ENCODE data around the gene SCN5A.

The SCN5A gene

DNA sequence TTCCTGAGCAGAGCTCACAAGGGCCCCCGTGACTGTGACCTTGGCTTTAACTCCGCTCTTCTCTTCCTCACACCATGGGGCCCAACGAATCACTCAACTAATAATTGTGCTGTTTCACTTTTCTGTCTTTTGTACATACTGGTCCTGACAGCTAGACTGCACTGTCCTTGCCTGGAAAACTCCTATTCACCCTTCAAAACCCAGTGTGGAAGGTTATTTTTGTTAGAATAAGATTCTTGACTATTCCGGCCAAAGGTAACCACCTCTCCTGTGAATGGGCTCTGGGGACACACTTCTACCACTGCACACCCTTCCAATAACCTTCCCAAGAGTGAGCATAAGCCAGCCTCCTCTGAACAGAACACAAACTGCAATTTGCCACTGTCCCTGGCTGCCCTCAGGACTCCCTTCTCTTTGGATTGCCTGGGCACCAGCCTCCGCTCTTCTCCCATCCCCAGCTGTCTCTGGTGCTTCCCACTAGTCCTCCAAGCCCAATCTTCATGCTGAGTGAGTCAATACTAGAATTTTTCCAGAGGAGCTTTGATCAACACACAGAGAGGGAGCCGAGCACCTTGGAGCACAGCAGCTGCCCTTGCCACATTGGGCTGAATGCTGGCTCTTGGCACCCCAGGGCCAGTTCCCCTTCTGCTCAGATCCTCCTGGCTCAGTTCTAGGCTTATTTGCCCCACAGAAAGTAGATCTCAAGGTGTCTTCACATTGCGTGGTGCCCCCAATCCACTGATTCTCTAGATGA, 2.1 kb downstream of the SCN5A start:
- DNase-seq = no peak

- no peak for DNase-seq
Measured at GRCh38 chr3:38646630-38647029, 2.9 kb downstream of the SCN5A start.

DNA sequence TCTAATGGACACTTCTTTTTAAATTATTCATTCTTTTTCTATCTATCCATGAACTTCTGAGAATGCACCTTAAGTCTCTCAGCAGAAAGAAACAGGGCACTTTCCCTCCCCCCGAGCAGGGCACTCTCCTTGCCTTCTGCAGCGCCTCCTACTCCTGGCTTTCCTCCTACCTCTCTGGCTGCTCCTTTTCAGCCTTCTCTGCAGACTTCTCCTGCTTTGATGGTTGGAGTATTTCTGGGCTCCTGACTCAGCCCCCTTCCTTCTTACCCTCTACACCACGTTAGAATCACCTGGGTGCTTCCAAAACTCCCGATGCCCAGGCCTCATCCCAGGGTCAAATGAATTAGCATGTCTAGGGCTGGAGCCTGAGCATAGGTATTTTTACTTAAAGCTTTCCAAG, 3.4 kb downstream of the SCN5A start:
- no peak for DNase-seq

DNA sequence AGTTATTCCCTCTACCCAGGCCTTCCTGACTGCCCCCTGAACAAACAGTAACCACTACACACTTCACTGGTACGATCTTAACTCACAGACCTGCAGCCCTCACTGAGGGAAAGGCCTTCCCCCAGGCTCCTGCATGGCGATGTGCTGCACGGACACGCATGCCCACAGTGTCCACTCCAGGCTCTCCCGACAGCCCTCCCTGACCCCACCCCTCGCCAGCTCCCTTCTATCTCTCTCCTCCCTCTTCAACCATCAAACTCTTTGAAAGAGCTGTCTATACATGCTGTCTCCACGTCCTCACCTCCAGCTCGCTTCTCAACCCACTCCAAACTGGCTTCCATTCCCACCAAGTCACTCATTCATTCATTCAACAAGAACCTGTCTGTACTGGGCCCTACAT, 3.9 kb downstream of the SCN5A start:
- DNase-seq = no peak

GRCh38 chr3:38645076-38645475, 4.4 kb downstream of the SCN5A start:
- DNase-seq = no peak

- no peak for DNase-seq
Measured at GRCh38 chr3:38644662-38645053, 4.8 kb downstream of the SCN5A start.

DNA sequence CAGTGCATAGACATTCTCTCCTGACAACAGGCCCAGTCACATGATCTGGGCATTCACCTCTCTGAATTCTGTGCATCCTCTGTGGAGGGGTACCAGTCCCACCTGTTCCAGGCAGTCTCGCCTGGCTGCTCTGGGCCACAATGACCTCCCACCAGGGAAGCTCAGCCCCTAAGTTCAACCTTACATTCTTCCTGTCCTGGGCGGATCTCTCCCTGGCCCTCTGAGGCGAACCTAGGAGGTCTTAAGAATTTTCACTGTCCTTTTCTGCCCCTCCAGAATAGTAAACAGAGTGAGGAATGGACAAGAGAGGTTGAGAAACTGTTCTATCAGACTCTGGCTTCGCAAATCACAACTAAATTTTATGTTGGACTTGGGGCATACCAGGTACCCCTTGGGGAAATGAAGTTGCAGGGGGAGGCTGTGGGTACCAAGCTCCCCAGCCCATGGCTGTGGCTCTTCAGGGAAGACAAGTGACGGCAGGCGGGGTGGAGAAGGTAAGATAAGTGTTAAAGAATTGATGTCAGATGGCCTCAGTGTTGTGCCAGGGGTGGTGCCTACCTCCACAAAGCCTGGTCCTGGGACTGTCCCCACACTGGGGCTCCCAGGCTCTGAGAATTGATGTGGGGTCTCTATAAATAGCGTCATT, 5.3 kb downstream of the SCN5A start:
- no peak for DNase-seq

- DNase-seq = no peak
Measured at GRCh38 chr3:38643592-38643991, 5.9 kb downstream of the SCN5A start.

DNA sequence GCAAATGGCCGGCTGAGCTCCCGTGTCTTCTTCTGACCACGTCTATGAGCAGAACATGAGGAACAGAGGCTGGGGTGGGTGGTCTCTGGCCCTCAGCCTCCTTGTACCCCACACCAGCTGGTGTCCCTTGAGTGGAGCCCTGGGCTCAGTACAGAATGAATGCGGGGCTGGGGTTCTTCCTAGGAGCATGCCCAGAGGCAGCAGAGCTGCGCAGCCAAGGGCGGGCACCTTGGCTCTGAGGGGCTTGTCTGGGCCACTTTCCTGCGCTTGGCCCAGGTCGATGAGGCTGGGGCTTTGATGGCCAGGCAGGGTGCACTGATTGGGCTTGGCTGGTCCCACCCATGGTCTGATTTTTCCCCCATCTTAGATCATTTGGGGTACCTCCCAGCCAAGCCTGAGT, 6.4 kb downstream of the SCN5A start:
- DNase-seq = no peak

DNA sequence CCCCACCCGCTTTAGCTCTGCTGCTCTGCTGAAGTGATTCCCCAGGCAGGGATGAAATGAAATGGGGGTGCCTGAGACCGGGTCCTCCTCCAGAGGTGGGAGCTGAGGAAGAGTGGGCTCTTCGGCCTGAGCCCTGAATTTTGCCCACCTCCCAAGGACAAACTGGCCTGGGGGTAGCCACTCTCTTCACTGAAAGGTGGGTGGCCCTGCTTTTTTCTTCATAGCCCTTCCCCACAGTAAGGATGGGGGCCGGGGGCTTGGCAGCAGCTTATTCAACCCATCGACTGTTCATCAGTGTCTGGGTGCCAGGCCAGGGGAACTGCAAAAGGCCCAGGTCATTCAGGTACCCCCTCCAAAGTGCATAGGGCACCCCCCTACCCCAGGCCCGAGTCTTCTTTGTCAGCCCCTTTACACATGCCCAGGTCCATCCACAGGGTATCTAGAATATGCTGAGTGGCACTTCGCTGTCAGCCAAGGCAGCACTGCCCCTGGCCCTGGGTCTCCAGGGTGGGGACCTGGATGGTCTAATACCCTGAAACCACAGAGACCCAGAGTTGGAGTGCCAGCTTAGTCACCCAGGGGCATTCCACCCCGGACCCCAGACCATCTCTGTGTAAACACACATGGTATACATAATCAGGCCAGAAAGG, 7.9 kb downstream of the SCN5A start:
- DNase-seq = no peak

DNA sequence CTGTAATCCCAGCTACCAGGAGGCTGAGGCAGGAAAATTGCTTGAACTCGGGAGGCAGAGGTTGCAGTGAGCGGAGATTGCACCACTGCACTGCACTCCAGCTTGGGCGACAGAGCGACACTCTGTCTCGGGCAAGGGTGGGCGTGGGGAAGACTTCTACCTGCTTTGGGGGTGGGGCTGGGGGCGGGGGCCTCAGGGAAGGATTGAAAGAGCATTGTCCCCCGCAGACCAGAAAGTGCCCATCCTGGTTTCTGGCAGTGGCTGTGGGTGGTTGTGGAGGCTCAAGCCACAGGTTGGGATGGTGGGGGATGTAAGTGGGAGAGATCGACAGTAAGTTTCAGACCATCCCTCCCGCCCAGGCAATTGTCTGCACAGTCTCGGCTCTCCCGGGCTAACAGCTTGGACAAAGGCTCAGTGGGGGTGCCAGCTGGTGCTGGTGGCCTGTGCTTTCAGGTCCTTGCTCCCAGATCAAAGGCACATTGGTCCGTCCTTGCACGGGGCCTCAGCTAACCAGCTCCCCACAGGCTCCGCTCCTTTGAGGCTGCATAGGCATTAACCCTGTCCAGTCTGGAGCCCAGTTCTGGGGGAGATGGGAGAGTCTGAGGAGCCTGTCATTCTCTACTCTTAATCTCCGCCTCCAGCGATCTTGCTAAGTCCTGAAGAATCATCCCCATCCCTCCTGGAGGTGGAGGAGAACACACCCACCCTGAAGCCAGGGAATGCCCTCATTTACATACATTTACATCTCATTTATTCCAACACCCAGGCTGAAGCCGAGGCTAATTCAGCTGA, 8.6 kb downstream of the SCN5A start:
- DNase-seq = peak in 3 of 56 donors; percentile 30 to 46 (median 35)

- DNase-seq = no peak
Measured at GRCh38 chr3:38638354-38638753, 11.1 kb downstream of the SCN5A start.

GRCh38 chr3:38637906-38638305, 11.6 kb downstream of the SCN5A start:
- peak in 1 of 56 donors; percentile 4 for DNase-seq

GRCh38 chr3:38636881-38637280, 12.6 kb downstream of the SCN5A start:
- DNase-seq = no peak

GRCh38 chr3:38636464-38636863, 13.0 kb downstream of the SCN5A start:
- DNase-seq = no peak

DNA sequence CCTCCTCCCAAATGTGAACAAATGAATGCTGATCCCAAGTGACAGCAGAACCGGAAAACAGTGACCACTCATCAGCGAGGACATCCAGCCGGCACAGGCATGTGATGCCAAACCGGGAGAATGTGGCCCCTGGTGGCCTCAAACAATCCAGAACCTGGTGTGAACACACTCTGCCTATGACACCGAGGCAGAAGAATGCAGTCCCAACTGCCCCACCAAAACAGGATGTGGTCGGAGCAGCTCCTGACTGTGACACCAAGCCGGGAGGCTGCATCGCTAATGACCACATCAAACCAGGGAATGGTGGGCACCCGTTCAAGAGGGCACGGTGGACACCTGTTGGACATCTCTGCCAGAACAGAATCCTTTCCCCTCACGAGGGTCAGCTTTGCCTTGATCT, 15.4 kb downstream of the SCN5A start:
- DNase-seq = no peak

- DNase-seq = no peak
Measured at GRCh38 chr3:38632989-38633388, 16.5 kb downstream of the SCN5A start.

GRCh38 chr3:38630606-38631005, 18.9 kb downstream of the SCN5A start:
- DNase-seq = no peak

DNA sequence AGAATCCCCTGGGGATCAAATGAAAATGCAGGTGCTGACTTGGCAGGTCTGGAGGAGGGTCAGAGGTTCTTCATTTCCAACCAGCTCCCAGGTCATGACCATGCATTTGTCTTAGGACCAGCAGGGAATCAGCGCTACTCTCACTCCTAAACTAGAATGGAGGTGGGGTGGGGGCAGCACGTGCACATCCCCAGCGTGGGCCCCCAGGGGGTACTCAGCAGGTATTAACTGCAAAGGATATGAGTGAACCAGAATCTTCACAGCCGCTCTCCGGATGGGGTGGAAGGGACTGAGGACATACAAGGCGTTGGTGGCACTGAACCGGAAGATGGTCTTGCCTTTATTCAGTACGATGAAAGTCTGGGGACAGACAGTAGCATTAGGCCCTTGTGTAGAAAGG, 19.4 kb downstream of the SCN5A start:
- DNase-seq = no peak

- no peak for DNase-seq
Measured at GRCh38 chr3:38628835-38629234, 20.7 kb downstream of the SCN5A start.

DNA sequence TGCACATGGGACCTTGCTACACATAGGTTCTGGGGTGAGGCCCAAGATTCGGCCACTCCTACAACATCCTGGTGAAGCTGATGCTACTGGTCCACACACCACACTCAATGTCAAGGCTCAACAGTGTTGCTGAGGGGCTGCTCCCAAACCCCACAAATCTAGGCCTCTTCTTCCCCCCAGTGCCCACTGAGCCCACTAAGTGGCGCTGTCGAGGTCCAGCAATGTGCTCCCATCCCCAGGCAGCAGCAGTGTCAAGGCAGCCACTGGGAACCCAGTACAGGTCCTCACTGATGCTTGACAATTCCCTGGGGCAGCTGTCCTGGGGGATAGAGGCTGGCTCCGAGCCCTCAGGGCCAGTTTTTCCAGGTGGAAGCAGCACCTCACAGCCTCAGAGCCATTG, 21.5 kb downstream of the SCN5A start:
- no peak for DNase-seq

- DNase-seq = no peak
Measured at GRCh38 chr3:38626171-38626570, 23.3 kb downstream of the SCN5A start.

Data from nucleus accumbens (tissue), 56 donors.